HG02610 (cell line): ENCODE measurements around the gene ARSK.
A peak's percentile ranks its signal among the peaks of the same experiment; 100 is the strongest.
"Not testable (repeated sequence)": the region's sequence is repeated elsewhere in the genome, so short reads cannot be mapped to it uniquely, and the experiment has no call there.

ENCODE experiments used
- ATAC-seq: cut with Tn5 transposase; IDR thresholded peaks from one replicate; pipeline ENCODE4 v1.9.1; 2021; ENCODE audit warnings: mild to moderate bottlenecking, moderate library complexity; ENCODE audit not compliant: unreplicated experiment

Gene ARSK

GRCh38 chr5:95620030-95620869 is 65.3 kb downstream of the ARSK start, which contains the start of gene GPR150:
Gene GPR150, plus strand, starts transcription at chr5:95620087. Its CDS starts 189 bp downstream, at chr5:95620276.
- ATAC-seq: peak; percentile 53

DNA sequence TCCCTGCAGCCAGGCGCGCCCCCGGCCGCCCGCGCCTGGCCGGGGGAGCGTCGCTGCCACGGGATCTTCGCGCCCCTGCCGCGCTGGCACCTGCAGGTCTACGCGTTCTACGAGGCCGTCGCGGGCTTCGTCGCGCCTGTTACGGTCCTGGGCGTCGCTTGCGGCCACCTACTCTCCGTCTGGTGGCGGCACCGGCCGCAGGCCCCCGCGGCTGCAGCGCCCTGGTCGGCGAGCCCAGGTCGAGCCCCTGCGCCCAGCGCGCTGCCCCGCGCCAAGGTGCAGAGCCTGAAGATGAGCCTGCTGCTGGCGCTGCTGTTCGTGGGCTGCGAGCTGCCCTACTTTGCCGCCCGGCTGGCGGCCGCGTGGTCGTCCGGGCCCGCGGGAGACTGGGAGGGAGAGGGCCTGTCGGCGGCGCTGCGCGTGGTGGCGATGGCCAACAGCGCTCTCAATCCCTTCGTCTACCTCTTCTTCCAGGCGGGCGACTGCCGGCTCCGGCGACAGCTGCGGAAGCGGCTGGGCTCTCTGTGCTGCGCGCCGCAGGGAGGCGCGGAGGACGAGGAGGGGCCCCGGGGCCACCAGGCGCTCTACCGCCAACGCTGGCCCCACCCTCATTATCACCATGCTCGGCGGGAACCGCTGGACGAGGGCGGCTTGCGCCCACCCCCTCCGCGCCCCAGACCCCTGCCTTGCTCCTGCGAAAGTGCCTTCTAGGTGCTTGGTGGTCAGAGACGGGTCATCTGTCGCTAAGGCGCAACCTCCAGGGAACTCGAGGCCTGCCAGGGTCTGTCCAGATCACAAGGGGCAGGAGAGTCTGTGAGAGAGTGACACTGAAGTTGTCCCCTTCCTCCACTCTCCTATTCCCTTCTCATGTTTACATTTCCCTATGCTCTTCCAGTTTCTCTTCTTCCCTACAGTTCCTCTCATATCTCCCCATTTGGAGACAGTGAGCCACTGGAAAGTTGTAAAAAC is 66.3 kb downstream of the ARSK start:
- ATAC-seq: peak; percentile 45

DNA sequence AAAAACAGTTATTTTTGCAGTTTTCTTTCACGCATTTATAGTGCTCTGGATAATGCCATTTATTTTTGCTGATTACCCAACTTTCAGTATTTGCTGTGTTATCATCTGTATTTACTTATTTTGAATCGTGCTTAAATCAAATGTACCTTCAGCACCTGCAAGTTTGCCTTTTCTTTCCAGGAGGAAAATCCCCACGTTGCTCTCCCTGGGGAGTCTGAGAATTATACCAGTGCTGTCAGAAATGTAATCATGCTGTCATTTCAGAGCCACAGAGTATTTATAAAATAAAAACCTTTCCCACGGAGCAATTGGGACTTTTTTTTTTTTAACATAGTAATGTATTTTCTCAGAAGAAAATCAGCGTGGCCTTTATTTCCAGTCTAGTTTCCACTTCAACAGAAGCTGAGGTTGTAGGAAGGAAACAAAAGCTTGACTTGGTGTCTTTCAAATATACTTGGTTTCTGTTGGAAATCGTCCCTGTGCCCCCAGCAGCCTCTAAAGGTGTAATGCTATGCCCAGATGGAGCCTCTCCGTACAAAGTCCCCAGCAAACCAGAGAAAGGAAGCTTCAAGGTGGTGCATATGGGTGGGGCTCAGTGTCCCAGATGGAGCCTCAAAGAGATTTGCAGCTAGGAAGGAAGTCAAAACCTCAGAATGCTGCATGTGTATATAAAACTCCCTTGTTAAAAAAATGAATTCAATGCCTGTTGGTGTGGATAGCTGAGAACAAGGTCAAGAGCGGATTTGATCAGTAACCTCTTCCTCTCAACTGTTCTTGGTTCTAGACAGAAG is 67.1 kb downstream of the ARSK start:
- ATAC-seq: no peak

GRCh38 chr5:95623706-95624105 is 68.8 kb downstream of the ARSK start:
- ATAC-seq: no peak

DNA sequence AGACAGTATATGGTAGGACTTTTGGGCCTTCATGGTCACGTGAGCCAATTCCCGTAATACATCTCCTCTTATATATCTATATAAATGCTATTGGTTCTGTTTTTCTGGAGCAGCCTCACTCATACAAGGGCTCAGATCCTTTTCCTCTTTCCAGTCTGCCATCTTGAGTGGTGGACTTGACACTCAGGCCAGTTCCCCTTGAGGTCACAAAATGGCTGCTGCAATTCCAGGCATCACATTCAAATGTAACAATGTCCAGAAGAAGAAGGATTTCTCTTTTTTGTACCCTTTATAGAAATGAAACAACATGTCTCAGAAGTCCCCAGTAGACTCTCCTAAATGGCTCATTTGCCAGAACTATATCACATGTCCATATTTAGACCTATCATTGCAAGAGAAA is 69.5 kb downstream of the ARSK start:
- no peak for ATAC-seq

GRCh38 chr5:95626701-95627100 is 71.8 kb downstream of the ARSK start:
- no peak for ATAC-seq

- ATAC-seq: no peak
Measured at GRCh38 chr5:95627971-95628810, 73.3 kb downstream of the ARSK start.

DNA sequence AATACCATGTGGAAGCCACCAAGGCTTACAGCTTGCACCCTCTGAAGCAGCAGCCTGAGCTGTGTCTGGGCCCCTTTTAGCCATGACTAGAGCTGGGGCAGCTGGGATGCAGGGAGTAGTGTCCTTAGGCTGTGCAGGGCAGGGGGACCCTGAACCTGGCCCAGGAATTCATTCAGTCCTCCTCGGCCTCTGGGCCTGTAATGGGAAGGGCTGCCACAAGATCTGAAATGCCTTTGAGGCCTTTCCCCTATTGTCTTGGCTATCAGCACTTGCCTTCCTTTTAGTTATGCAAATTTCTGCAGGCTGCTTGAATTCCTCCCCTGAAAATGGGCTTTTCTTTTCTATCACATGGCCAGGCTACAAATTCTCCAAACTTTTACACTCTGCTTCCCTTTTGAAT is 74.0 kb downstream of the ARSK start:
- no peak for ATAC-seq

GRCh38 chr5:95630394-95630917 is 75.6 kb downstream of the ARSK start:
- ATAC-seq: no peak

DNA sequence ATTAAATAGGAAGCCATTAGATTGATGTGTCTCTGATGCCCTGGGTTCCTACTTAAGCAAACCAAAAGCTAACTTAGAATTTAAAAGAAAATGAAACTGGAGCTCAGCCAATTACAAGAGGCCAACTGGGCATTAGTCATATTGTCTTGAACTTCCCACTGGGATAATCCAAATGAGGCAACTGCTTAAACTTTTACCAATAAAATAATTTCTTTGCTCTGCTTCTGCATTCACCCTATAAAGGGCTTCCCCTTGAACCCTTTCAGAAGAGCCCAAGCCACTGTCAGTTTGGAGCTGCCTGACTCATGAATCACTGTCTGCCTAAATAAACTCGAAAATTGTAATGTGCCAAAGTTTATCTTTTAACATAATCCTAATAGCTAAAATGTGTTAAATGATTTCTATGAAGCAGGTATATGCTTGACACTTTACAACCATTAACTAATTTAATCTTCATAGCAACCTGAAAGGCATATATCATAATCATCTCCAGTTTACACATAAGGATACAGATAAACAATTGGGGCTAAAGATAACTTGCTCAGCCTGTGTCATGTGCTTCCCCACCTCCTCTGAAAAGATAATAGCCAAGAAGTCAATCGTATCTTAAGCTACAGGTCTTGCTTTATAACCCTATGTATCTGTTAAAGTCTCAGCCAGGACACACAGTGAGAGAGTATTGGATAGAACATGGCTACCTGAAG is 76.5 kb downstream of the ARSK start:
- no peak for ATAC-seq

DNA sequence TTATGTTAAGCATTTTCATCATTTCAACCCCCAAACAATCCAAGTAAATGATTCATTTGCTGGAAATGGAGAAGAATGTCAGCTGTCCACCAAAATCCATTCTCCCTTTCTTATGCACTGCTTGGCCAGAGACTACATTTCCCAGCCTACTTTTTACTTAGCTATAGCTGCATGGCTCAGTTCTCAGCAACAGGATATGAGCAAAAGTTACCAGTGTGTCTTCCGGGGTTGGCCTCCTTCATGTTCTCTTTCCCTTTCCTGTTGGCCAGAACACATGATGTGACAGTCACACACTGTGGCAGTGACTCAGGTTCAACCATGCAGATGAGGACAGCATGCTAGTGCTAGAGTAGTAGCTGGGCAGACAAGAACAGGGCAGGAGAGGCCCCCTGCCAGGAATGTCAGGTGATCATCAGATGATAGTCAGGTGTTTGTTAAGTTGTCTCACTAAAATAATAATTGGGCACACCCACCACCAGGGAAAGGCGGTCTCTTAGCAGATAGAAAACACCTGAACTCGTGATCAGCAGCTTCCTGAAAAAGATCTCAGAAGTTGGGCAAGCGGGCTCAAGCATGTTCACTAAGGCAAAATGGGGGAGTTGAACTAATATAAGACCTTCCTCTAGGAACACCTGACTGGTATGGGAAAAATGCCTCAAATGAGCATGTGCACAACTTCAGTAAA is 77.2 kb downstream of the ARSK start:
- ATAC-seq: peak; percentile 95

DNA sequence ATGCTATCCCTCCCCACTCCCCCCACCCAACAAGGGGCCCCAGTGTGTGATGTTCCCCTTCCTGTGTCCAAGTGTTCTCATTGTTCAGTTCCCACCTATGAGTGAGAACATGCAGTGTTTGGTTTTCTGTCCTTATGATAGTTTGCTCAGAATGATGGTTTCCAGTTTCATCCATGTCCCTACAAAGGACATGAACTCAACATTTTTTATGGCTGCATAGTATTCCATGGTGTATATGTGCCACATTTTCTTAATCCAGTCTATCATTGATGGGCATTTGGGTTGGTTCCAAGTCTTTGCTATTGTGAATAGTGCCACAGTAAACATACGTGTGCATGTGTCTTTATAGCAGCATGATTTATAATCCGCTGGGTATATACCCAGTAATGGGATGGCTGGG is 78.0 kb downstream of the ARSK start:
- not testable (repeated sequence) for ATAC-seq

GRCh38 chr5:95633671-95634070 is 78.8 kb downstream of the ARSK start:
- ATAC-seq: no peak

DNA sequence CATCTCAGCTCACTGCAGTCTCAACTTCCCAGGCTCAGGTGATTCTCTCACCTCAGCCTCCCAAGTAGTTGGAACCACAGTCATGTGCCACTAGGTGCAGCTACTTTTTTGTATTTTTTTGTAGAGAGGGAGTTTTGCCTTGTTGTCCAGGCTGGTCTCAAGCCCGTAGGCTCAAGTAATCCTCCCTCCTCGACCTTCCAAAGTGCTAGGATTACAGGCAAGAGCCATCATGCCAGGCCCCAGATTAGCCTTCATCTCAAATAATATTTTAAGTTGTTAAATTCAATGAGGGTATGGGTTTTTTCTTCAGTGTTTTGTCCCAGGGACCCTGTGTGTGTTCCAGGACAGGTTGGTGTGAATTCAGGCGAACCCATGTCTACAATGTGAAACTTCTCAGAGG is 79.2 kb downstream of the ARSK start:
- no peak for ATAC-seq

GRCh38 chr5:95638632-95639031 is 83.7 kb downstream of the ARSK start:
- no peak for ATAC-seq

DNA sequence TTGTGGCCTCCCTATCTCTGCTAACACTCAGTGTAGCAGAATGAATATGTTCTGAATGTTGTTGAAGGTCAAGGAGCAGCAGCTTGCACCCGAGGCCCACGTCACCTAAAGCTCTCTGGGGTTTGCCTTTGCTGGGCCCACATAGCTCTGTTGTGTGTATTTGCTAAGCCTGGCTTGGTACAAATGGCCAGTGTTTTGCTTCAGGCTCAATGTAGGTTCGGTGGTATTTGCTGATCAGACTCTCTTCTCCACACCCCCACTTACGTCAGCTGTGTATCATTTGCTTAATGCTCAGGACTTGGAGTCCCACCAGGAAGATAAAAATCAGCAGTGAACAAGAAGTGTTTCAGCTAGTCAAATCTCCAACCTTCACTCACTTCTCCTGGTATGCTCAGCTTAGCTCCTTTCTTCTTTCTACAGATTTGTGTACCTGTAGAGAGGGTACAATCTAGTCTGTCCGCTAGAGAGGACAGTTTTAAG is 86.9 kb downstream of the ARSK start:
- ATAC-seq: no peak

- ATAC-seq: no peak
Measured at GRCh38 chr5:95643152-95643551, 88.3 kb downstream of the ARSK start.

DNA sequence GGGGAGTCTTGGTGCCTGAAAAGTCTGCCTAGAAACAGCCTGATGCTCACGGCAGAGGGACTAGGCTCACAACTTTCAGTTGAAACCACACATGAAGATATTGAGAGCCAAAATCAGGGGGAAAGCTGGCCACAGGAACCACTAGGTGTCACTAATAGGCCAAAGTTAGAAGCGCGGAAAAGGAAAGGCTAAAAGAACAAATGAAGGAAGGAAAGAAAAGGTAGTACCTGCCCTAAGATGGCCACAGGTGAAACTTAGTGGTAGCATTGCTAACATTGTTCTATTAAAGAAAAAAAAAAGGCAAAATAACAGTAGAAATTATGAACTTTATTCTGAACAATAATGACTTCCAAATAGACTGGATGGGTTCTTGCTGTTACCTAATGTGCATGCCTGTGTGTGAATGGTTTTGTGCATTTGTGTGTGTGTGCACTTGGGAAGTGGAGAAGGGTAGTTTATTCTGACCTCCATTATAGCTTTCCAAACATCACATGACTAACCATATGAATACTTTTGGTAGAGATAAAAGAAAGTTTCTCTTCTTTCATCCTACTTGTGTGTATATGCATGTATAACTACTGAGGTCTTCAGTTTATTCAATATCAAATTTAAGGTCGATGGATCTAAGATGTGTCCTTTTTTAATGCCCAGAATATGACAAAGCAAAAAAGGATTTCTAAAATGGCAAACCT is 89.6 kb downstream of the ARSK start:
- peak; percentile 34 for ATAC-seq
